Fibroblast of pulmonary artery (primary cell): ENCODE results near the gene SOX6.

Experiments used
- DNase-seq: peaks from one replicate; pipeline ENCODE4 v3.0.0-alpha.2; 2010; ENCODE audit warnings: low read depth
- H3K4me3 ChIP-seq: replicated peaks from 2 replicates; pipeline ENCODE4 v1.5.1; 2011; ENCODE audit warnings: low read depth, mild to moderate bottlenecking, control low read depth, low read length, moderate library complexity
- TF ChIP-seq, protein P1 (sequence below): IDR thresholded peaks from 2 replicates; pipeline ENCODE4 v1.5.1; 2011; ENCODE audit warnings: mild to moderate bottlenecking, control low read depth, low read length, inconsistent platforms; ENCODE audit errors: missing control alignments

Gene SOX6

DNA sequence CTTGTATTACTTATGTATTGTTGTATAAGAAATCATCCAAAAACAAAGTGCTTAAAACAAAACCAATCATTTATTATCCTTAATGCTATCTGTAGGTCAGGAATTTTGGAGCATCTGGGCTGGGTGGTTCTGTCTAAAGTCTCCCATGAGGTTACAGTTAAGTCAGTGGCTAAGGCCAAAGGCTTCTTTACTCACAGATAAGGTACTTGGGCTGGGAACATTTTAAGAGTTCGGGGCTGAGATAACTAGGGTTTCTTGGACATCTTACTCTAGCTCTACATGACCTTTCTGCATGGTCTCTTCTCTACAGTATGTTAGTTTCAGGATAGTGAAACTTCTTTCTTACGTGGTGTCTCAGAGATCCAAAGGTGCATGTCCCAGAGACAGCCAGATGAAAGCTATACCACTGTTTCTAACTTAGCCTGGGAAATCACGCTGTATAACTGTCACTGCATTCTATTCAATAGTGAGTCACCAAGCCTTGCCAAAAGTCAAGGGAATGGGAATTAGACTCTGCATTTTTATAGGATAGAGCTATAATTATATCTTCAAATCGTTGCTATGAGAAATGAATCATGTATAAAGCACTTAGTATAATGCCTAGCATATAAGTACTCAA is 29.6 kb downstream of the SOX6 start:
- no peak overlapping the region for H3K4me3 ChIP-seq
- TF ChIP-seq, protein P1, sequence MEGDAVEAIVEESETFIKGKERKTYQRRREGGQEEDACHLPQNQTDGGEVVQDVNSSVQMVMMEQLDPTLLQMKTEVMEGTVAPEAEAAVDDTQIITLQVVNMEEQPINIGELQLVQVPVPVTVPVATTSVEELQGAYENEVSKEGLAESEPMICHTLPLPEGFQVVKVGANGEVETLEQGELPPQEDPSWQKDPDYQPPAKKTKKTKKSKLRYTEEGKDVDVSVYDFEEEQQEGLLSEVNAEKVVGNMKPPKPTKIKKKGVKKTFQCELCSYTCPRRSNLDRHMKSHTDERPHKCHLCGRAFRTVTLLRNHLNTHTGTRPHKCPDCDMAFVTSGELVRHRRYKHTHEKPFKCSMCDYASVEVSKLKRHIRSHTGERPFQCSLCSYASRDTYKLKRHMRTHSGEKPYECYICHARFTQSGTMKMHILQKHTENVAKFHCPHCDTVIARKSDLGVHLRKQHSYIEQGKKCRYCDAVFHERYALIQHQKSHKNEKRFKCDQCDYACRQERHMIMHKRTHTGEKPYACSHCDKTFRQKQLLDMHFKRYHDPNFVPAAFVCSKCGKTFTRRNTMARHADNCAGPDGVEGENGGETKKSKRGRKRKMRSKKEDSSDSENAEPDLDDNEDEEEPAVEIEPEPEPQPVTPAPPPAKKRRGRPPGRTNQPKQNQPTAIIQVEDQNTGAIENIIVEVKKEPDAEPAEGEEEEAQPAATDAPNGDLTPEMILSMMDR: no peak
- DNase-seq: peak; percentile 2

DNA sequence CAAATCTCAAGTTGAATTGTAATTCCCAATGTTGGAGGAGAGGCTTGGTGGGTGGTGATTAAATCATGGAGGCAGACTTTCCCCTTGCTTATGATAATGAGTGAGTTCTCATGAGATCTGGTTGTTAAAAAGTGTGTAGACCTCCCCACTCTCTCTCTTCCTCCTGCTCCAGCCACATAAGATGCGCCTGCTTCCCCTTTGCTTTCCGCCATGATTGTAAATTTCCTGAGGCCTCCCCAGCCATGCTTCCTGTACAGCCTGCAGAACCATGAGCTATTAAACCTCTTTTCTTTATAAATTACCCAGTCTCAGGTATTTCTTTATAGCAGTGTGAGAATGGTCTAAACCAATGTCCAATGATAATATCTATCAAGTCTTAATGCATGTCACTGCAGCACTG is 34.2 kb downstream of the SOX6 start:
- no peak overlapping the region for H3K4me3 ChIP-seq
- no peak for DNase-seq
- TF ChIP-seq, protein P1: no peak

DNA sequence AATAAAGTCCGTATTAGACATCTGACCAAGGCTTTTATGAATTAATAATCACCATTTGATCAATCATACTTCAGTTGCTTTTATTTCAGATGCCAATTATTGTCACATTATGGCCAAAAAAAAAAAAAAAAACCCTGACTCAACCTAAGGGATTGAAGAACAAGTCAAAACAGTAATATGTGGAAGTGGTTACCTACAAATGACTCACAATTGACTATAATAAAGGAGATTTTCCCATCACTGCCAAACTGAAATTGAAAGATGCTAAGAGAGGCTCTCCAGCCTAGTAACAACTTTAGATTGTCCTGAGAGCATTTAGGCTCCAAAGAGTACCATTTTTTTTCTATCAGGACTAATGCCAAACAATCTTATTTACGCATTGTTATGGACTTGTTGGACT is 35.2 kb downstream of the SOX6 start:
- TF ChIP-seq, protein P1: no peak
- DNase-seq: no peak
- H3K4me3 ChIP-seq: no peak overlapping the region

DNA sequence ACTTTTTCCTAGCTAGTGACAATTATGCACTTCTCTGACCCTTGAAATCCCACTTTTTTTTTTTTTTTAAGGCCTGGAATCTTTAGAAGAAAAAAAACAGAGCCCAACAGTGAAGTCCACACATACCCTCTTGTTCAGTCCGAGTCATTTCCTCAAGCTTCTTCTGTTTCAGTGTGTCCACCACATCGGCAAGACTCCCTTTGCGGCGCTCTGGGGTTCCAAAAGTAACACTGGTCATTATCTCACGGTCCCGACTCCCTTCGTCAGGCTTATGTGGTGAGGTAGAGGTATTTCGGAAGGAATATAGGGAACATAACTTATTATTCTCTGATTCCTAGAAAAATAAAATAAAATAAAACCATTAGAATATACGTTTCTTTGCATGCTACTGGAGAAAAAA is 38.0 kb downstream of the SOX6 start:
- H3K4me3 ChIP-seq: no peak overlapping the region
- no peak for DNase-seq
- TF ChIP-seq, protein P1: no peak

DNA sequence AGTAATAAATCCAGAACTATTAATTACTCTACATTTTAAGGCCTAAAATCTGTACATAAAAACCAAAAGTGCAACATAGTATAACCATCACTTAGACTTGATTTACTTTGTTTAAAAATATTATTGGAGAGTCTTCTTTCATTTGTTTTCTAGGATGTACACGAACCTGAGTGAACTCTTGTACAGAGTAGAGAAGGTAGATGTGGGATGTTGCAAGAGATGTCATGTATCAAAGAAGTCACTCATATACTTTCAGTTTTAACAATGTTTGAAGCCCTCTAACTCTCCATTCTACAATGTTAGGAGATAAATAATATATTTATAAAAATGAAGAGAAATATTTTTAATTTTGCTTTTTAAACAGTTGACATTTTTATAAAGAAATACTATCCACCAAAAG is 38.6 kb downstream of the SOX6 start:
- no peak for DNase-seq
- no peak overlapping the region for H3K4me3 ChIP-seq
- TF ChIP-seq, protein P1: no peak

DNA sequence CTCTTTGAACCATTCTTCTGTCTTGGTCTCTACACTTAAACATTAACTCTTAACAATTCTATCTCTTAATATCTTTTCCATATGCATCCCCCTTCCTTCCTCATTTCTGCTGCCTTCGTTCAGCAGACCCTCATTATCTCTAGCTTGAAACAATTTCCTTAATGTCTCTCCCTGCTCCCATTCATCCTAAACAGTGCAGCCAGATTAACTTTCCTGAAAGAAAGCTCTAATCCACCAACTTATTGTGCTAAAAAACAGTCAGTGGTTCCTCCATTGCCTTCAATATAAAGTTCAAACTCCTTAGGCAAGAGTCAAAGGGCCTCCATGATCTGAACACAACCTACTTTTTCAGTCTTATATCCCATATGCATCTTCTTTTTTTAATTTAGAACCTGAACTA is 42.5 kb downstream of the SOX6 start:
- TF ChIP-seq, protein P1: no peak
- H3K4me3 ChIP-seq: no peak overlapping the region
- no peak for DNase-seq

DNA sequence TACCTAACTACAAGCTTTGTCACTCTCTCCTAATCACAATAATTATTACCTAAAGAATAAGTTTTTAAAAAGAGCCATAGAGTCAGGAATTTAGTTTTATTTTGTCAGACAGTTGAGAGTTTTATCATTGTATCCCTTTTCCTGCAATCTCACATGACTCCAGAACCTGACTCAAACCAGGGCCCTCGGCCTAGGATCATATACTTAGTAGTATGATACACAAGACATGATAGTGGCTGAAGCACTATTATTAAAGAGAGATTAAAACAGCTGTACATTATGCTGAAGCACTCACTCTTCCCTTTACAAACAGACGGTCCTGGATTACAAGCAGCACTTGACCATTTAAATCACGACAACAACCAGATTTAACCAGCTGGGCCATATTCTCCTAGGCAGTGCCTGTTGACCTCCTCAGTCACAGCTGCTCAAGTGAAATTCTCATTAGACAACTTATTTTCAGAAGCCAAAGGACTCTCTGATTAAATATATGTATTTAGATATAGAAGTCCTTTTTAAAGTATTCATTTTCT is 44.0 kb downstream of the SOX6 start:
- DNase-seq: no peak
- TF ChIP-seq, protein P1: no peak
- H3K4me3 ChIP-seq: no peak overlapping the region
